GM20431 (cell line): ENCODE measurements around the gene C20orf173.
"Not testable (repeated sequence)": the region's sequence is repeated elsewhere in the genome, so short reads cannot be mapped to it uniquely, and the experiment has no call there.

Experiments used
- in situ Hi-C: fragments of 300-500 bp; cut with MseI, MboI; formaldehyde crosslinking; loops from one replicate; pipeline ENCODE4 v1.15.0; 2020; ENCODE audit warnings: low sequenced_read_pairs; ENCODE audit not compliant: unreplicated experiment

C20orf173 gene

DNA sequence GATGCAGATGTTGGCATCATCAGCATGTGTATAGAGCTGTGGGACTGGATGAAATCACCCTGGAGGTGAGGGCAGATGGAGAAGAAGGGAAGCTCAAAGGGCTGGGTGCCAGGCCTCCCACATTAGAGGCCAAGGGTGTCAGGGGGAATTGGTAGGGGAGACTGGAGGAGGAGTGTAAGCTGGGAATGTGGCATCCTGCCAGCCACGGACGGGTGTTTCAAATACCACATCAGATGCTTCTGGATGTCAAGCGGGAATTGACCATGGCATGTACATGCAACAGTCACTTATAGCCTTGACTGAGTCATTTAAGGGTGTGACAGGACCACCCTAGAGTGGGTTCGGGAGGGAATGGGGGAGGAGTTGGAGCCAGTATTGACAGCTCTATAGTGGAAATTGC lies 22.1 kb upstream of the C20orf173 start:
- in situ Hi-C loops = no loop called here

DNA sequence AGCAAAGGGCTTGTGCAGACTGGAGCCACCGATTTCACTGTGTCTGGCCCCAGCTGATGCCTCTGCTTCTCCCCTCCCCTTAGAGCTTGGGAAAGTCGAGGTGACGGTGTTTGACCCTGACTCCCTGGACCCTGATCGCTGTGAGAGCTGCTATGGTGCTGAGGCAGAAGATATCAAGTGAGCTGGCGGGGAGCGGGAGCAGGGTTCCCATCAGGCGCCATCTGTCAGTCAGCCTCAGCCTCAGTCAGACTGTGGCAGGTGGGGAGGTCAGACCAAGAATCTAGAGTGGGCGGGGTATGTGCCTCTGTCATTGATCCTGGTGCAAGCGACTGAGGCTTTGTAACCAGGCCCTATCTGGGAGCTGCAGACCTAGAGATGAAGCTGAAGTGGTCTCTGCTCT lies 17.9 kb upstream of the C20orf173 start:
- in situ Hi-C loops = no loop called here

DNA sequence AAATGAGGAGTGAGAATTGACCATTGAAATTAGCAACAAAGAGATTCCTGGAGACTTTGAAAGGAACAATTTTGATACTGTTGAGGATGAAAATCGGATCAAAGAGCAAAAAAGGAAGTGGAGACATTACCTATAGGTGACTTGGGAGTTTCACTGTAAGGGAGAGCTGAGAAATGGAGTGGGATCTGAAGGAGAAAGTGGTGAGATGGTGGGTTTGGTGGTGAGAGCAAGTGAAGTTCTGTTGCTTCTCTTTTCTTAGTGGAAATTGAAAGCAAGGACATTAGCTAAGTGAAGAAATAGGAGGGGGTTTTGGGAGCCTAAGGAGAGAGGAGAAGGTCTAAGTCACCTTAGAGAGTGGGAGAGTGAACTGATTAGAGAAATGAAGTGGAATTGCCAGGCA lies 16.7 kb upstream of the C20orf173 start:
- in situ Hi-C loops = no loop called here

DNA sequence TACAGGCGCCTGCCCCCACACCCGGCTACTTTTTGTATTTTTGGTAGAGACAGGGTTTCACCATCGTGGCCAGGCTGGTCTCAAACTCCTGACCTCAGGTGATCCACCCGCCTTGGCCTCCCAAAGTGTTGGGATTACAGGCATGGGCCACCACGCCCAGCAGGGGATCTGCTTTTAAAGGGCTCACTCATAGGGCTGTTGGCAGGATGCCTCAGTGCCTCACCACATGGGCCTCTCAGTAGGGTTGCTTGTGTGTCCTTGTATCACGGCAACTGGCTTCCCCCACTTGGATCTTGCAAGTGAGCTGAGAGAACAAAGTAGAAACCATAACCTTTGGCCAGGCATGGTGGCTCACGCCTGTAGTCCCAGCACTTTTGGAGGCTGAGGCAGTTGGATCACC lies 15.5 kb upstream of the C20orf173 start:
- in situ Hi-C loops = not testable (repeated sequence)

DNA sequence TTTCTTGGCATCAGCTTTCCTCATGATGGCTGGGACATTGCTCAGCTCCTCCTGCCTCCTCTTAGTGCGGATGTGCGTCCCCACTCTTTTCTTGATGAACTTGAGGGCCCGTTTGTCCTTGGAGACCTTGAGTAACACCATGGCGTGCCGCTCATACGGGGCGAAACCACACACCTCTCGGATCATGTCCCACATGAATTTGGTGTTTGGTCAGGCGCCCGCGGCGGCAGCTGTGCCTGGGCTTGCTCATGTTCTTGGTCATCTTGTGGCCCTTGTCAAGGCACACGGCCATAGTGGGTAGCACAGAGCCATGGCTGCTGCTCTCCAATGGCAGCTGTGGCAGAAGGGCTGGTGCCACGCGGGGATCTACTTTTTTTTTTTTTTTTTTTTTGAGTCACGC lies 15.0 kb upstream of the C20orf173 start:
- in situ Hi-C loops = no loop called here

DNA sequence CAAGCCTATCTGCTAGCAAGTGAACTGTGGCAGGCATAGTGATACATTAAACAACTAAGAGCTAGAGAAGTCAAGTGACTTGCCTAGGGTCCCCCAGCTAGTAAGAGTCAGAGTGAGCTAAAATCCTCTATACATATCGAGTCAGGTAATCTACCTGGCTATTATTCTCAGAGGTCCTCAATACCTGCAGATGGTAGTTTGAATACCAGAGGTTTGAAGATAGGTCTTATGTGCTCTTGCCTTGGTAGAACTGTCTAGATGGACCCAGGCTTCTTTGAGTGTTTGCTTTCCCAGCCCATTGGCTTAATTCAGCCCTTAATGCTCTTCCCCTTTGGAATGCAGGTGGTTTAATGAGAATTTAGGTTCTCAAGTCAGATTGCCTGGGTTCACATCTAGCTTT lies 13.5 kb upstream of the C20orf173 start:
- in situ Hi-C loops = no loop called here

DNA sequence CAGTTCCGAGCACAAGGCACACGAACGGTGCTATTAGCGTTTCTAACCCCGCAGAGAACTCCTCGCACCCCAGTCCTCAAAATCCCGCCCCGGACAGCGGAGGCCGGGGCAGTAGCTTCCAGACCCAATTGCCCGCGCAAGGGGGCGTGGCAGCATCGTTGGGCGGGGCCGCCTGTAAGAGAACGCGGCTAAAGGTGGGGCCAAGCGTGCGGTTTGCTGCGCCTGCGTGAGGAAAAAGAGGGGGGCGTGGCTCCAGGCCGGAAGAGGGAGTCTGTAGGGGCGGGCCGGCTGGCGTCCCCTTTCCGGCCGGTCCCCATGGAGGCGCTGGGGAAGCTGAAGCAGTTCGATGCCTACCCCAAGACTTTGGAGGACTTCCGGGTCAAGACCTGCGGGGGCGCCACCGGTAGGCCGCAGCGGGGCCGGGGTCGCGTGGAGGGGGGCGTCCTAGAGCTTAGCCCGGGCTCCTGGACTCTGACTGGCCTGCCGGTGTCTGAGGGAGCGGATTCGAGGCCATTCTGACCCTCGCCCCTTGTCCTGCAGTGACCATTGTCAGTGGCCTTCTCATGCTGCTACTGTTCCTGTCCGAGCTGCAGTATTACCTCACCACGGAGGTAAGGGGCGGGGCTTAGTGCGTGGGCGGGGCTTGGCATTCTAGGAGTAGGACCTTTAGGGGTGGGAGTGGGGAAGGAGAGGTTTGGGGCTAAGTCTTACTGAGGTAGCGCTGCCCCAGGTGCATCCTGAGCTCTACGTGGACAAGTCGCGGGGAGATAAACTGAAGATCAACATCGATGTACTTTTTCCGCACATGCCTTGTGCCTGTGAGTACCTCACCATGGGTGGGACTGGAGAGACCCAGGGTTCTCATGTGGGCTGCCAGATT lies 12.6 kb upstream of the C20orf173 start, which contains the start of gene ERGIC3:
ERGIC3 (plus strand) TSS at position 296 of the 880 bp plus-strand sequence; CDS start at position 316, 20 bp downstream.
- in situ Hi-C loops = no loop called here

DNA sequence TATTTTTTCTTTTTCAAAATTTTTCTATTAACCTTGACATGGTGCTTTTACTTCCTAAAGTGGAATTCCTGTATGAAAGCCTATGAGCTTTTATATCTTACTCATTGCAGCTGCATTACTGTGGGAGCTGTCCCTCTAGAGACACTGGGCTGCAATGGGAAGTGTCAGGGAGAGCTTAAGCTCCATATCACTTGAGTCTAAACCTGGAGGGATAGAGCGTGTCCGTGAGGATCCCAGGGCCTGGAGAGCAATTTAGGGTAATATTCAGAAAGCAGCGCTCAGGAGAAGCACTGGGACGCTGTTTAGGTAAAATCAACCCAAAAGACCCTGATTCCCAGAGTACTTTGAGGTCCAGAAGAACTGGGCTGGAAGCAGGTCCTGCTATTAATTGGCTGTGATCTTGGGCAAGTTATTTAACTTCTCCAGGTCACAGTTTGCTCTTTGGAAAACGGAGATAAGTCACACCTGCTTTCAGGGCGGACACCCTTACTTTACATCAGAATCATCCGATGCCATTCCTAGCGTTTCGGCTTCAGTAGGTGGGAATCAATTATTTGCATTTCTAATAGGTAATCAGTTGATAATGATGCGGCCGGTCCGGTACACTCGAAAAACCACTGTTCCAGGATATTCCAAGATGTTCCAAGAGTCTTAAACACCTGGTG lies 11.8 kb upstream of the C20orf173 start:
- in situ Hi-C loops = no loop called here

DNA sequence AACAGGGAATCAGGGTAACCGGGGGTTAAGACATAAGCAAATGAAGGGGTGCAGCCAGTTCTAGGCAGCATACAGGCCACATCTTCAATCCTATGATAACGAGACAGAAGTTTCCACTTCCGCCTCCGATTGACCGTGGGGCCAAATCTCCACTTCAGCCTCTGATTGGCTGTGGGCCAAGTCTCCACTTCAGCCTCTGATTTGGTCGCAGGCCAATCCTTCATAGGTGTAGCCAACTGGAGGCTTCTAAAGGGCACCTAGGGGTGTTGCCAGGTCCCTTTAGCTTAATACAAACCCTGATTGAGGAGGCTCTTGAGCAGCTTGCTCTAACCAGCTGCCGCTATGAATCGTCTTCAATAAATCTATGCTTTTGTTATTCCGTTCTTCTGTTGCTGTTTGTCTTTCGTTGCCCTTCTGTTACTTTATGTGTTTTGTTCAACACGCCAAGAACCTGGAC lies 10.3 kb upstream of the C20orf173 start:
- in situ Hi-C loops = no loop called here

DNA sequence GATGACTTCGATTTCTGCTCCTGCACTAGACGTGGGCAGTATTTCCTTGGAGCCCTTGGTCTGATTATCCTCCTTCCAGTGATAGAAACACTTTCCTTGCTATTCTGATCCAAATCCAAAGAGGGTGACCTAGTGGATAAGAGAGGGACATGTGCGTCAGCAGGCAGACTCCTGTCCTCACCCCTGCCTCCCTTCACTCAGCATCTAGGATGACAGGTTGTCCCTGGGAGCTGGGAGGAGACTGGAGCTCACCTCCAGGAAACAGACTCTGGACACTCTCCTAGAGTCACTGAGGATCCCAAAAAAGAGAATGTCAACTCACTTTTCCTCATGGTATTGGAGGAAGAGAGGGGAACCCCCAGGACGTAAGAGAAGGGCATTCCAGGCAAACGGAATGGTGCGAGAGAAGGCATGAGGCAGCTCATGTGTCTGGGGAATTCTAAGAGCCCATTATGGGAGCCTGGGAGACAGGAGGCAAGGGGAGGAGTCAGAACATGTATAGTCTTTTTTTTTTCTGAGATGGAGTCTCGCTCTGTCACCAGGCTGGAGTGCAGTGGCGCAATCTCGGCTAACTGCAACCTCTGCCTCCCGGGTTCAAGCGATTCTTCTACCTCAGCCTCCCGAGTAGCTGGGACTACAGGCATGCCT lies 2.2 kb downstream of the C20orf173 start:
- in situ Hi-C loops = no loop called here

DNA sequence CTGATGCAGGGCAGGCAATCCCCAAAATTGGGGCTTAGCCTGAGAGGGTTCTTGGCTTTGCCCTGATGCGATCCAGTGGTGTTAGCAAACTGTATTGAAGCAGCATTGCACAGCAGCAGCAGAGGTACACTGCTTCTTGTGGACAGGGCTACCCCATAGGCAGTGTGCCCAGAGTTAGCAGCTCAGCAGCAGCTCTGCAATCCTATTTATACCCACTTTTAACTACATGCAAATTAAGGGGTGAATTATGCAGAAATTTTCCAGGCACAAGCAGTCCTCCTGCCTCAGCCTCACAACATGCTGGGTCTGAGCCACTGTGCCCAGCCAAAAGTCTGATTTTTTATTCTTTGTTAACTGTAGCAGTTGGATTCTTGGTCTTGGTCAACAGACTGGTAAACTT lies 3.8 kb downstream of the C20orf173 start:
- in situ Hi-C loops = no loop called here

DNA sequence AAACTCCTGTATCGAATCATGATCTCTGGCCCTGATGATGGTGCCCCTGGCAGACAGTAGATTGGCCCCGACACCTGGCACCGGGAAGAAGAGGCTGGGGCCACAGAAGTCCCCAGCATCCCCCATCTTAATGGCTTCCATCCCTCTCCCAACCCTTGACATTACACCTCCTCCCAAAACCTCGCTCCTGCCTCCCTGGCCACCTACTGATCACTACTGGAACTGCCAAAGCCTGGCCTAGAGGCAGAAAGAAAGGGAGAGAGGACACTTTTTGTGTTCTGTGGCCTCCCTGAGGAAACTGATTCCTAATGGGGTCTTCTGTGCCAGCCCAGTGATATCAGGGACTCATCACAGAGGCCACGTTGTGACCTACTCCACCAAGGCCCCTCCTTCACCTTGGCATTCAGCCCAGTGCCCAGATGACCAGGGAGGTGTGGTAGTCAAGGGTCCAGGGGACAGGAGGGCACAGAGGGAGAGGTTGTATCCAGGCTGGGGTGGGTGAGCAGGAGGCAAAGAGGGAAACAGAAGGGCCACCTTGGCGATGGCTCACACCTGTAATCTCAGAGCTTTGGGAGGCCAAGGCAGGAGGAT lies 6.1 kb downstream of the C20orf173 start:
- in situ Hi-C loops = loop anchor here (25.0 kb wide), 1 partner anchor 211 kb away; no protein-coding TSS in a partner anchor

DNA sequence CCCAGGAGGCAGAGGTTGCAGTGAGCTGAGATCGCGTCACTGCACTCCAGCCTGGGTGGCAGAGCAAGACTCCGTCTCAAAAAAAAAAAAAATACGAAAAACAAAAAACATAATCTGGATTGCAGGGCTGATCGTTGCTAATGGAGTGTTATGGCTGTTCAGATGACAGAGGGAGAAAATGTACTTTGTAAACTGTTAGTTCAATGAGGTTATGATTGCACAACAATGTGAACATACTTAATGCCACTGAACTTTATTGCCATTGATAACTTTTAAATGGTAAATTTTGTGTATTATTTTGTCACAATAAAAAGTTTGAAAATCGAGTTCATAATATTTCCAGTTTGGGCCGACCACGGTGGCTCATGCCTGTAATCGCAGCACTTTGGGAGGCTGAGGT lies 10.5 kb downstream of the C20orf173 start:
- in situ Hi-C loops = loop anchor here (25.0 kb wide), 1 partner anchor 207 kb away; no protein-coding TSS in a partner anchor

DNA sequence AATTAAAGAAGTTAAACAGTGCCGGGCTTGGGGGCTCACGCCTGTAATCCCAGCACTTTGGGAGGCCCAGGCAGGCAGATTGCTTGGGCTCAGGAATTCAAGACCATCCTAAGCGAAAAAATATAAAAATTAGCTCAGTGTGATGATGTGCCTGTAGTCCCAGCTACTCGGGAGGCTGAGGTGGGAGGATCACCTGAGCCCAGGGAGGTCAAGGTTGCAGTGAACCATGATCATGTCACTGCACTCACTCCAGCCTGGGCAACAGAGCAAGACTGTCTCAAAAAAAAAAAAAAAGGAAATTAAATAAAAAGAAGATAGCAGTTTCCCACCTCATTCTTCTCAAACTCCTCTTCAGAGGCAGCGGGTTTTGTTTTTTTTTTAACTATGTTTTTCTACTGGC lies 11.7 kb downstream of the C20orf173 start:
- in situ Hi-C loops = loop anchor here (25.0 kb wide), 1 partner anchor 205 kb away; no protein-coding TSS in a partner anchor

DNA sequence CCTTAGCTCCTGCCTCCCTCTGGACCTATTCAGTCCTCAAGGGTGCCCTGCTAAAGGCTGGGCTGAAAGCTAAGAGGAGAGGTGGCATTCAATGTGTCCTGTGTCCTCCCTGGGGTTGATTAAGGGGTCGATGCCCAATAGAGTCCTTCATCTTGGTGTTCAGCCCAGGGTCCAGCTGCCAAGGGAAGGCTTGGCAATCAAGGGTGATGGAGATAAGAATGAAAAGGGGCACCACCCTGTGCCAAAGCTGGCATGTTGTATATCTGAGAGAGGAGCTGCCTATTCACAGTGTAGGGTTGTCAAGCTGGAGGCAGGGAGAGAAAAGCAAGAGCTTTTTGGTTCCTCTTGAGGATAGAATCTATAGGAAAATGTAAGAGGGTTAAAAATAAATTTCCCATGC lies 12.3 kb downstream of the C20orf173 start:
- in situ Hi-C loops = loop anchor here (25.0 kb wide), 1 partner anchor 205 kb away; no protein-coding TSS in a partner anchor

DNA sequence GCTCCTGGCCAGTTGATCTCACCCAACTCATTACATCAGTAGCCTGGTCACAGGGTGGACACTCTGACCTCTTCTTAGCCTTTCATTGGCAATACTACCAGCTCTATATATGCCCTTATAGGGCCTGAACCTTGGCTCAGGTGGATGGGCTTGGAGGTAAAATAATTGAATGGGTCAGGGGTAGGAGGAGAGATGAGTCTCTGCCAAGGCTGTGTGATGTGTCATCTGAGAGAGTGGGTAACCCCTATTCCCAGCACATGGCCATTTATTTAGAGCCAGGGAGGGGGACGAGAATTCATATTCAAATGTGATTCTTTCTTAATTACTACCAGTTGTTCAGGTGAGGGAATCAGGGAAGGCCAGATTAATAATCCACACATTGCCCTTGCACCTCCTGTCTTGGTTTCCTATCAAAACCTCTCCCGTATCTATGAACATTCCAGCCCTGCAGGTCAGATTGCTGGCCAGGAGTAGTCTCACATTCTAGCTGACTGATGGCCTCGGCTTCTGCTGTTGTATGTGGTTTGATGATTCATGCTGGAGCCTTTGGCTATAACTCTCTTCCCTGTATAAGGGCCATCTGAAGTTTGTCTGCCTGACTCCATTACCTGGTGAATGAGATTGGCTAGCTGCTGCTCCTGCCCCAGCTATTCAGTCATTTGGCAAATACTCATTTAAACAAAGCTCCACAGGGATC lies 13.4 kb downstream of the C20orf173 start:
- in situ Hi-C loops = loop anchor here (25.0 kb wide), 1 partner anchor 204 kb away; no protein-coding TSS in a partner anchor

DNA sequence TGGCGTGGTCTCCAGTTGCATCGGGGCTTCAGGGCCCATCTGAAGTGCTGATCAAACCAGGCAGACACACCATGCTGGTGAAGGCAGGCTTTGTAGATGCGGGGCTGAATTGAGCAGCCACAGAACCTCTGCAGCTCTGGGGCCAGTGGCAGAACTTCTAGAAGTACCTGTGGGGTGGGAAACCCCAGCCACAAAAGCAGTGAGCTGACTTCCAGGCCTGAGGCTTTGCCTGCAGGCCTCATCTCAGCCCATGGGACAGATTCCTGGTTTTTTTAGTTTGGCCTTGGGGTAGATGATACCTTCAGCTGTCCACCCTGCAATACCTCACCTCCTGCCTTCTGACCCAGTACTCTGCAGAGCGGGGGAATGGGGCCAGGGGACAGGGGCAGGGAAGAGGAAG lies 14.1 kb downstream of the C20orf173 start:
- in situ Hi-C loops = loop anchor here (25.0 kb wide), 1 partner anchor 203 kb away; no protein-coding TSS in a partner anchor

DNA sequence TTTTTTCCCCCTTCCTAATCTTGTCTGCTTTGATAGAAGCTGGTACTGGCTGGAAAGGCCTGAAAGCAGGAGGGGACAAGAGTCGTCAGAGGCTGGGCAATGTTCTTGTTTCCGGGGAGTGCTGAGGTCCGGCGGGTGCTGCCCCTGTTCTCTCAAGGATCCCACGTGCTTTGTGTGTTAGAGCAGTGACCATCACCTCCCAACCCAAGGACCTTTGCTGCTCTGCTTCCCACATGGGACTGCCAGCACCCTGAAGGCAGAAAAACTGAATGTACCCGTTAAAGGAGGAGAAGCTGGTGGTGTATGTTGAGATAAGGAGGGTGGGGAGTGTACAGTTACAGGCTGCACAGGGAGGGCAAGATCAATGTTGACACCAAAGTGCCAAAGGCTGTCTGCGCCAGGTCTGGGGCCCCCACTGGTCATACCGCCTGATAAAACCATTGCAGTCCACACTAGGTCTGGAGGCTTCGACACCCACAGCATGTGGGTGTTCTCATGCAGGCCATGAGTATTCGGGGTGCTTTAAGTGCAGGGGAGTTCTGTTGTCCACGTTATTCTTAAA lies 15.0 kb downstream of the C20orf173 start:
- in situ Hi-C loops = loop anchor here (25.0 kb wide), 1 partner anchor 202 kb away; no protein-coding TSS in a partner anchor

DNA sequence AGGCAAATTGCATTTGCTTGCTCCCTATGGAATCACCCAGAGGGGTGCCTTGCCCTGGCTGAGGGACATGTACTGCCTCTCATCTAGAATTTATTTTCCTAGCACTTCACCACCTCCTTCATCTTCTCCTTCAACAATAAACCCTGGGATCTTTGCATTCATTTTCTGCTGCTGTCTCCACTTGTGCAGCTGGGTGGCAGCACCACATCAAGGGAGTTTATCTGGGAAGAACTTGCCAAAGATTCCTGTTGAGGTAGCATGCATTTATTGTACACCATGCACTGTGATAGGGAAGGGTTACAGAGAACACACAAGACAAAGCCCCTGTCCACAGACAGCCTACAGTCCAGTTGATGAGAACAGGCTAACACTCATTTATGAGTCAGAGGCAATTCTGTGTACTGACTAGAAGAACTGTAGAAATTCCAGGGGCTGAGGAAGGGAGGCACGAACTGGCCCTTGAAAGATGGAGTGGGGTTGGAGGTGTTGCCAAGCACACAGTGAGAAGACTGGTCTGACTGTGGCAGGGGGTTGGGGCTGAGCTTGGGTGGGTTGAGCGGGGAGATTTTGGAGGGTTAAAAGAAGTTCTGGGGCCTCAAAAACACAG lies 17.5 kb downstream of the C20orf173 start:
- in situ Hi-C loops = loop anchor here (25.0 kb wide), 1 partner anchor 200 kb away; no protein-coding TSS in a partner anchor
